K562 (cell line): ENCODE results near the gene NEDD9. TPM values are rescaled to one million over a fixed set of nuclear protein-coding genes. Genes with fewer than 3 reads are reported as not detected.

Source experiments
- BCOR ChIP-seq: fragments of 450-650 bp; IDR thresholded peaks from 2 replicates; pipeline ENCODE4 v1.6.1; 2016
- CHD2 ChIP-seq: IDR thresholded peaks from 2 replicates; pipeline ENCODE4 v1.6.1; 2011; ENCODE audit warnings: low read depth, low read length
- COPS2 ChIP-seq: fragments of 450-650 bp; conservative IDR thresholded peaks from 2 replicates; pipeline ENCODE4 v1.6.1; 2016; ENCODE audit warnings: mild to moderate bottlenecking, moderate library complexity
- CREB1 ChIP-seq, 2 experiments: sonication (generic) in 1 of 2; formaldehyde crosslinking in 1 of 2; IDR thresholded peaks; 2 replicates each; pipeline versions ENCODE4 v1.6.1 to v1.8.0; 2012 to 2022; ENCODE audit warnings: inconsistent platforms in 1 of 2, mild to moderate bottlenecking in 1 of 2, missing genetic modification reagents in 1 of 2, moderate library complexity in 1 of 2
- DIDO1 ChIP-seq: fragments of 450-650 bp; IDR thresholded peaks from 2 replicates; pipeline ENCODE4 v1.6.1; 2016; ENCODE audit warnings: low read depth, missing biosample characterization, missing genetic modification characterization
- HDGF ChIP-seq: fragments of 450-650 bp; IDR thresholded peaks from 2 replicates; pipeline ENCODE4 v1.6.1; 2016
- MAFF ChIP-seq: IDR thresholded peaks from 2 replicates; pipeline ENCODE4 v1.6.1; 2012; ENCODE audit warnings: low read length, improper control_type of control experiment
- MAFG ChIP-seq: fragments of 450-650 bp; conservative IDR thresholded peaks from 2 replicates; pipeline ENCODE4 v1.6.1; 2016; ENCODE audit warnings: missing genetic modification characterization, missing compliant biosample characterization
- TCF7 ChIP-seq: sonication (generic); IDR thresholded peaks from 2 replicates; pipeline ENCODE4 v1.6.1; 2016; ENCODE audit warnings: antibody characterized with exemption, borderline replicate concordance
- ZNF316 ChIP-seq: fragments of 450-650 bp; IDR thresholded peaks from 2 replicates; pipeline ENCODE4 v1.6.1; 2016
- ZNF561 ChIP-seq: fragments of 450-650 bp; formaldehyde crosslinking; conservative IDR thresholded peaks from 2 replicates; pipeline ENCODE4 v1.4.0; 2020; ENCODE audit warnings: mild to moderate bottlenecking, moderate library complexity
- polyA plus RNA-seq, 8 experiments: library from polyadenylated mRNA; depleted of rRNA in 4 of 8; stranded (reverse) in 5 of 8; unstranded in 3 of 8; fragments of >200 nt; fragmentation: Nextera tagmentation in 2 of 8; fragmentation: Illumina TruSeq in 1 of 8; extraction: Ambion mirVana in 2 of 8; extraction: Trizol in 1 of 8; gene quantifications; 2 replicates each; pipeline versions ENCODE4 v1.2.1 to v1.2.3, GENCODE V29; 2011 to 2014; ENCODE audit warnings: inconsistent platforms in 1 of 8, missing spikeins in 1 of 8
- total RNA-seq, 7 experiments: library from RNA; depleted of rRNA in 6 of 7; stranded (reverse); fragments of >200 nt in 6 of 7; fragmentation: Illumina TruSeq in 2 of 7; extraction: Trizol in 2 of 7; gene quantifications; 2 replicates each; pipeline versions ENCODE4 v1.2.1 to v1.2.3, GENCODE V29; 2011 to 2021; ENCODE audit warnings: low replicate concordance in 1 of 7
- TF ChIP-seq, protein P1 (sequence below): fragments of 450-650 bp; conservative IDR thresholded peaks from 2 replicates; pipeline ENCODE4 v1.6.1; 2016; ENCODE audit warnings: missing genetic modification characterization, low read depth, mild to moderate bottlenecking, control low read depth, missing compliant biosample characterization
- TF ChIP-seq, protein P2 (sequence below): fragments of 200-800 bp; sonication (Bioruptor generic); IDR thresholded peaks from 2 replicates; pipeline ENCODE4 v1.6.1; 2016; ENCODE audit warnings: missing genetic modification characterization, missing compliant biosample characterization
- TF ChIP-seq, protein P3 (sequence below), 2 experiments: fragments of 250-450 bp in 1 of 2; fragments of 450-650 bp in 1 of 2; sonication (Bioruptor Pico) in 1 of 2; IDR thresholded peaks; 2 replicates each; pipeline versions ENCODE4 v1.6.1 to v1.8.0; 2016 to 2021; ENCODE audit warnings: mild to moderate bottlenecking in 2 of 2, moderate library complexity in 2 of 2, missing compliant biosample characterization in 1 of 2, missing genetic modification characterization in 1 of 2
- TF ChIP-seq, protein P4 (sequence below): fragments of 250-450 bp; sonication (Bioruptor Pico); IDR thresholded peaks from 2 replicates; pipeline ENCODE4 v1.5.0; 2021; ENCODE audit warnings: mild to moderate bottlenecking, borderline replicate concordance

Gene NEDD9
- total and polyA plus RNA-seq, 9 of the 15 experiments (the other 6 are each of a cell fraction or from before 2014, with no cell fraction given), result 0.04 to 0.18 (median 0.15) TPM; not detected in 6

DNA sequence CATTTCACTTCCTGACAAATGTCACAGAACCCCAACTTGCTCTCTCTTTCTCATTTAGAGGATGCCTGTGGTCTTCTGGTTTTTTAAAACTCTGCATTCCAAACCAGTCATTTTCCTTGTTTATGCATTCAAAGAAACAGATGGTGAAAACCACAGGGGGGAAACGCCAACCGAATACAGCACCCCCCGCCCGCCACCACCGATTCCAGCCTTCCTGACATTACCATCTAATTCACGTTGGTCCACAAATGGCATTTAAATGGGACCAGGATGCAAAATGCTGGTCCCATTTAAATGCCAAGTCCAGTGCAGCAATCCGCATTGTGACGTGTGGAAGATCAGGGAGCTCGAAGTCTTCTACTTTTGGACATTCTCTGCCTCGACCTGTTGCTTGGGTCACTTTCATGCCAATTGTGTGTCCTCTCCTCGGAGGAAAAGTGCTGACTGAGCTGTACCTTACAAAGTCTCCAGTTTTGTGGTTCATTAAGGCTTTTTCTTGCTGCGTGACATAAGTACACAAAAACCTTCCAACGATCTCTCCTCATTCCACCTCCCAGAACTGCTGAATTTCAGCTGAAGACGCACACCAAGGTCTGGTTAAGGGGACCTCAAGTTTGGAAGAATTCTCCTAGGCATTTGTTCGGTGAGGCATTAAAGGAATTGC lies 35.8 kb downstream of the NEDD9 start (continued):
- TF ChIP-seq, protein P1, sequence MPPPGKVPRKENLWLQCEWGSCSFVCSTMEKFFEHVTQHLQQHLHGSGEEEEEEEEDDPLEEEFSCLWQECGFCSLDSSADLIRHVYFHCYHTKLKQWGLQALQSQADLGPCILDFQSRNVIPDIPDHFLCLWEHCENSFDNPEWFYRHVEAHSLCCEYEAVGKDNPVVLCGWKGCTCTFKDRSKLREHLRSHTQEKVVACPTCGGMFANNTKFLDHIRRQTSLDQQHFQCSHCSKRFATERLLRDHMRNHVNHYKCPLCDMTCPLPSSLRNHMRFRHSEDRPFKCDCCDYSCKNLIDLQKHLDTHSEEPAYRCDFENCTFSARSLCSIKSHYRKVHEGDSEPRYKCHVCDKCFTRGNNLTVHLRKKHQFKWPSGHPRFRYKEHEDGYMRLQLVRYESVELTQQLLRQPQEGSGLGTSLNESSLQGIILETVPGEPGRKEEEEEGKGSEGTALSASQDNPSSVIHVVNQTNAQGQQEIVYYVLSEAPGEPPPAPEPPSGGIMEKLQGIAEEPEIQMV (tag), result no peak
- TF ChIP-seq TCF7 (no peak), COPS2 (no peak), HDGF (no peak), ZNF316 (peak; percentile 56), BCOR (no peak), MAFG (tag) (peak; percentile 58), CREB1 (IDR thresholded peaks at IDR 0.05) (no peak), CREB1 (CRISPR knock-in tag; IDR thresholded peaks at IDR 0.05) (no peak), MAFF (peak; percentile 56), DIDO1 (tag) (no peak), ZNF561 (CRISPR knock-in tag) (no peak), CHD2 (no peak)
- TF ChIP-seq, protein P2, sequence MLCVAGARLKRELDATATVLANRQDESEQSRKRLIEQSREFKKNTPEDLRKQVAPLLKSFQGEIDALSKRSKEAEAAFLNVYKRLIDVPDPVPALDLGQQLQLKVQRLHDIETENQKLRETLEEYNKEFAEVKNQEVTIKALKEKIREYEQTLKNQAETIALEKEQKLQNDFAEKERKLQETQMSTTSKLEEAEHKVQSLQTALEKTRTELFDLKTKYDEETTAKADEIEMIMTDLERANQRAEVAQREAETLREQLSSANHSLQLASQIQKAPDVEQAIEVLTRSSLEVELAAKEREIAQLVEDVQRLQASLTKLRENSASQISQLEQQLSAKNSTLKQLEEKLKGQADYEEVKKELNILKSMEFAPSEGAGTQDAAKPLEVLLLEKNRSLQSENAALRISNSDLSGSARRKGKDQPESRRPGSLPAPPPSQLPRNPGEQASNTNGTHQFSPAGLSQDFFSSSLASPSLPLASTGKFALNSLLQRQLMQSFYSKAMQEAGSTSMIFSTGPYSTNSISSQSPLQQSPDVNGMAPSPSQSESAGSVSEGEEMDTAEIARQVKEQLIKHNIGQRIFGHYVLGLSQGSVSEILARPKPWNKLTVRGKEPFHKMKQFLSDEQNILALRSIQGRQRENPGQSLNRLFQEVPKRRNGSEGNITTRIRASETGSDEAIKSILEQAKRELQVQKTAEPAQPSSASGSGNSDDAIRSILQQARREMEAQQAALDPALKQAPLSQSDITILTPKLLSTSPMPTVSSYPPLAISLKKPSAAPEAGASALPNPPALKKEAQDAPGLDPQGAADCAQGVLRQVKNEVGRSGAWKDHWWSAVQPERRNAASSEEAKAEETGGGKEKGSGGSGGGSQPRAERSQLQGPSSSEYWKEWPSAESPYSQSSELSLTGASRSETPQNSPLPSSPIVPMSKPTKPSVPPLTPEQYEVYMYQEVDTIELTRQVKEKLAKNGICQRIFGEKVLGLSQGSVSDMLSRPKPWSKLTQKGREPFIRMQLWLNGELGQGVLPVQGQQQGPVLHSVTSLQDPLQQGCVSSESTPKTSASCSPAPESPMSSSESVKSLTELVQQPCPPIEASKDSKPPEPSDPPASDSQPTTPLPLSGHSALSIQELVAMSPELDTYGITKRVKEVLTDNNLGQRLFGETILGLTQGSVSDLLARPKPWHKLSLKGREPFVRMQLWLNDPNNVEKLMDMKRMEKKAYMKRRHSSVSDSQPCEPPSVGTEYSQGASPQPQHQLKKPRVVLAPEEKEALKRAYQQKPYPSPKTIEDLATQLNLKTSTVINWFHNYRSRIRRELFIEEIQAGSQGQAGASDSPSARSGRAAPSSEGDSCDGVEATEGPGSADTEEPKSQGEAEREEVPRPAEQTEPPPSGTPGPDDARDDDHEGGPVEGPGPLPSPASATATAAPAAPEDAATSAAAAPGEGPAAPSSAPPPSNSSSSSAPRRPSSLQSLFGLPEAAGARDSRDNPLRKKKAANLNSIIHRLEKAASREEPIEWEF (CRISPR knock-in tag), result no peak
- TF ChIP-seq, protein P3, sequence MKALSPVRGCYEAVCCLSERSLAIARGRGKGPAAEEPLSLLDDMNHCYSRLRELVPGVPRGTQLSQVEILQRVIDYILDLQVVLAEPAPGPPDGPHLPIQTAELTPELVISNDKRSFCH (CRISPR knock-in tag; IDR thresholded peaks at IDR 0.05), result no peak
- TF ChIP-seq, protein P3 (tag; IDR thresholded peaks at IDR 0.05), result no peak
- TF ChIP-seq, protein P4, sequence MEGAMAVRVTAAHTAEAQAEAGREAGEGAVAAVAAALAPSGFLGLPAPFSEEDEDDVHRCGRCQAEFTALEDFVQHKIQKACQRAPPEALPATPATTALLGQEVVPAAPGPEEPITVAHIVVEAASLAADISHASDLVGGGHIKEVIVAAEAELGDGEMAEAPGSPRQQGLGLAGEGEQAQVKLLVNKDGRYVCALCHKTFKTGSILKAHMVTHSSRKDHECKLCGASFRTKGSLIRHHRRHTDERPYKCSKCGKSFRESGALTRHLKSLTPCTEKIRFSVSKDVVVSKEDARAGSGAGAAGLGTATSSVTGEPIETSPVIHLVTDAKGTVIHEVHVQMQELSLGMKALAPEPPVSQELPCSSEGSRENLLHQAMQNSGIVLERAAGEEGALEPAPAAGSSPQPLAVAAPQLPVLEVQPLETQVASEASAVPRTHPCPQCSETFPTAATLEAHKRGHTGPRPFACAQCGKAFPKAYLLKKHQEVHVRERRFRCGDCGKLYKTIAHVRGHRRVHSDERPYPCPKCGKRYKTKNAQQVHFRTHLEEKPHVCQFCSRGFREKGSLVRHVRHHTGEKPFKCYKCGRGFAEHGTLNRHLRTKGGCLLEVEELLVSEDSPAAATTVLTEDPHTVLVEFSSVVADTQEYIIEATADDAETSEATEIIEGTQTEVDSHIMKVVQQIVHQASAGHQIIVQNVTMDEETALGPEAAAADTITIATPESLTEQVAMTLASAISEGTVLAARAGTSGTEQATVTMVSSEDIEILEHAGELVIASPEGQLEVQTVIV (CRISPR knock-in tag), result no peak
